ENCODE results near the gene EML2. TPM values are rescaled to one million over a fixed set of nuclear protein-coding genes. Genes with fewer than 3 reads are reported as not detected.
"Not testable (repeated sequence)": the region's sequence is repeated elsewhere in the genome, so short reads cannot be mapped to it uniquely, and the experiment has no call there.

Gene EML2
- total RNA-seq, 1 donor from 2014 or later: 39.1 TPM

- intact Hi-C loops (cut with DNase I): no loop called here
Measured at GRCh38 chr19:45630463-45630862, 8.7 kb downstream of the EML2 start.

DNA sequence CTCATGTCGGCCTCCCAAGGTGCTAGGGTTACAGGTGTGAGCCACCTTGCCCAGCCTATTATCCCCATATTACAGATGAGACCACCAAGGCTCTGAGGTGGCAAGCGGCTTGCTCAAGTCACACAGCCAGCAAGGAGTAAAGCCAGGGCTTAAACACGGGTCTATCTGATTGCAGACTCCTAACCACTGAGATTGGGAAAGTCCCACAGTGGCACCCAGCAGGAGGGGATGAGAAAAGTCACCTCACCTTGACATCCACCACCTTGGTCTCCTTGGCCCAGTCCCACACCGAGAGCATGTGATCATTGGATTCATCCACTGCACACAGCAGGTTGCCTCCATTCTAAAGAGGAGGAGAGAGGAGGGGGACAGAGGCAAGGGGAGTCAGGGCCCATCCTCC is 9.5 kb downstream of the EML2 start:
- intact Hi-C loops (cut with DNase I): no loop called here
- ATAC-seq (no peak), DNase-seq (ENCODE audit: missing footprints) (no peak)

More at GRCh38 chr19:45630463-45630862, 8.7 kb downstream of the EML2 start:
- DNase-seq (ENCODE audit: missing footprints): no peak
- ATAC-seq: no peak

DNA sequence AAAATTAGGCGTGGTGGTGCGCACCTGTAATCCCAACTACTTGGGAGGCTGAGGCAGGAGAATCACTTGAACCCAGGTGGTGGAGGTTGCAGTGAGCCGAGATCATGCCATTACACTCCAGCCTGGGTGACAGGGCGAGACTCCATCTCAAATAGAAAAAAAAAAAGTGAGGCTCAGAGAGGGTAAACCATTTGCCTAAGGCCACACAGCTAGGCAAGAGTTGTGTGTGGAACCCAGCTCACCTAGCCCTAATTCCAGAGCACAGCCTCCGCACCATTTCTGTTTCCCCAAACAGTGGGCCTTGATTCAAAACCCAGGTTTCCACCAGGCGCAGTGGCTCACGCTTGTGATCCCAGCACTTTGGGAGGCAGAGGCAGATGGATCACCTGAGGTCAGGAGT is 11.0 kb downstream of the EML2 start:
- intact Hi-C loops (cut with DNase I); ATAC-seq; DNase-seq (ENCODE audit: missing footprints): not testable (repeated sequence)

DNA sequence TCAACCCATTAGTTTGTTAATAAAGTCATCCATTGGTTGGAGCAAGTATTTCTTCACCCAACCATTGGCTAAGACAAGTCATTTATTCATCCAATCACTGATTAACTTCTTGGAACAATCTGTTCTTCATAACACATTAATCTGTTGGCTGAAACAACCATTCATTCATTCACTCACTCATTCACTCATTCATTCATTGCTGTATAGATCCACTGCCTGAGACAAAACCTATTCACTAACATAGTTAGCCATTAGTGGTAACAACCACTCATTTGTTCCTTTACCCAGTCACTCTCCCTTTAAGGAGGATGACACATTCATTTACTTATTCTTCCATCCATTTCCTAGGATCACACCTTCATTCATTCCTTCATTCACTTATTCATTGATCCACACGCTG is 15.2 kb downstream of the EML2 start:
- intact Hi-C loops (cut with DNase I): no loop called here
- DNase-seq (ENCODE audit: missing footprints): no peak
- ATAC-seq: no peak

DNA sequence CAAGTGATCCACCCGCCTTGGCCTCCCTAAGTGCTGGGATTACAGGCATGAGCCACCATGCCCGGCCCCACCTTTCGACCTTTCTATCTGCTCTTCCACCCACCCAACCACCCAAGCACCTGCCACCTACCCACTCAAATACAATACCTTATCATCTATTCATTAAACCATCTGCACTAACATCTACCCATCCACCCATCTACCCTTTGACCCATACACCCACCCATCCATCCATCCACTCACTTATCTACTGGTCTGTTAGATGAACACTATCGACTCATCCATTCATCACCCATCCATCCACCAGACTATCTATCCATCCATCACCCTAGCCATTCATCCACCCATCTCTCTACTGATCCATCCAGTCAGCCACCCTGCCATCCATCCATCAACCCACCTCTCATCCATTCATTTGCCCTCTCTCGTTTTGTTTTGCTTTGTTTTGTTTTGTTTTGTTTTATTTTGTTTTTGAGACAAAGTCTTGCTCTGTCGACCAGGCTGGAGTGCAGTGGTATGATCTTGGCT is 17.2 kb downstream of the EML2 start:
- intact Hi-C loops (cut with DNase I): no loop called here
- no peak for ATAC-seq
- no peak for DNase-seq (ENCODE audit: missing footprints)

DNA sequence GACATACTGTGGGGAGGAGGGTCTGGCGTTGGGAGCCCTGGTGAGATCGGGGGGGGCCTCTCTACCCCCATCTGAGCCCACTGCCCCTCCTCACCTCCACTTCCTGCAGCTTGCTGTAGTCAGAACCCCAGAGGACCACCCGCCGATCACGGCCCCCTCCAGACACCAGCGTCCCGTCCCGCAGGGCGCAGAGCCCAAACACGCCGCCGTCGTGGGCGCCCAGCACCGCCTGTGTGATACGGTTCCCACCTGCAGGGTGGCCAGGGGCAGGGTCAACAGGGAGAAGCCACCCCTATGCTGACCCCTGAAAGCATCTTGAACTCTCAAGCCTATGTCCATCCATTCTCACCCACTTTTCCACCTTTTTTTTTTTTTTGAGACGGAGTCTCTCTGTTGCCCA is 17.8 kb downstream of the EML2 start:
- intact Hi-C loops (cut with DNase I): no loop called here
- ATAC-seq: no peak
- DNase-seq (ENCODE audit: missing footprints): no peak

- DNase-seq (ENCODE audit: missing footprints) (no peak), ATAC-seq (no peak)
- intact Hi-C loops (cut with DNase I): no loop called here
Measured at GRCh38 chr19:45616704-45617017, 22.5 kb downstream of the EML2 start.

DNA sequence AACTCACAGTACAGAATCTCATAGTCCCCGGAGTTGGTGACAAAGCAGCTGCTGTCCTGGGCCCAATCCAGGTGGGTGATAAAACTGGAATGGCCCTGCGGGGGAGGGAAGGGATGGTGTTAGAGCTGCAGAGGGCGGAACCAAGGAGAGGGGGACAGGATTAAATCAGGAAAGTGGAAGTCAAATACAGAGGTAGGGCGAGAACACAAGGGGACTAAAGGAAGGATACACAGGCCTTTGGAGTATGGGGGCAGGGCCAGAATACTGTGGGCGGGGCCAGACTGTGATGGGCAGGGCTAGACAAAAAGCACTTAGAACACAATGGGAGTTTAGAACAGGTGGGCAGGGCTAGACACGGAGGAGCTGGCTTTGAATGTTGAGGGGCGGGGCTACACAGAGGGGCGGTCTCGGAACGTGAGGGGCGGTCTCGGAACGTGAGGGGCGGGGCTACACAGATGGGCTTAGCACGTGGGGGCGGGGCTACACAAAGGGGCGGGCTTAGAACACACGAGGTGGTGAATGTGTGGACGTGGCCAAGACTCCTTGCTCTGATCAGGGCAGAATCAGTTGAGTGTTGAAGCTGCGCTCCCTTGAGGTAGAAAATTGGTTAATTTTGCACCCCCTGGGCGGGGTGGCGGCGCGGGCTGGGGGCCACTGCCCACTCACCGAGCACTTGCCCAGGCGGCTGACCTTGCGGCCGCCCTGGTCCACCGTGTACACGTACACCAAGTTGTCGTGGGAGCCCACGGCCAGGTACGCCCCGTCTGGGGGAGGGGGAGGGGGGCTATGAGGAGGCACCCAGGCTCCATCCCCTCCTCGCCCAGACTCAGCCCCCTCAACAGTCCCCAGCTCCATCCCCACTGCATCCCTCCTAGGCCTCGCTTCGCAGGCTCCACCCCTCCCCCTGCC is 23.1 kb downstream of the EML2 start:
- intact Hi-C loops (cut with DNase I): no loop called here
- DNase-seq (ENCODE audit: missing footprints): peak; percentile 82
- ATAC-seq: peak; percentile 79

GRCh38 chr19:45615056-45615455 is 24.1 kb downstream of the EML2 start:
- DNase-seq (ENCODE audit: missing footprints); intact Hi-C loops (cut with DNase I); ATAC-seq: not testable (repeated sequence)

DNA sequence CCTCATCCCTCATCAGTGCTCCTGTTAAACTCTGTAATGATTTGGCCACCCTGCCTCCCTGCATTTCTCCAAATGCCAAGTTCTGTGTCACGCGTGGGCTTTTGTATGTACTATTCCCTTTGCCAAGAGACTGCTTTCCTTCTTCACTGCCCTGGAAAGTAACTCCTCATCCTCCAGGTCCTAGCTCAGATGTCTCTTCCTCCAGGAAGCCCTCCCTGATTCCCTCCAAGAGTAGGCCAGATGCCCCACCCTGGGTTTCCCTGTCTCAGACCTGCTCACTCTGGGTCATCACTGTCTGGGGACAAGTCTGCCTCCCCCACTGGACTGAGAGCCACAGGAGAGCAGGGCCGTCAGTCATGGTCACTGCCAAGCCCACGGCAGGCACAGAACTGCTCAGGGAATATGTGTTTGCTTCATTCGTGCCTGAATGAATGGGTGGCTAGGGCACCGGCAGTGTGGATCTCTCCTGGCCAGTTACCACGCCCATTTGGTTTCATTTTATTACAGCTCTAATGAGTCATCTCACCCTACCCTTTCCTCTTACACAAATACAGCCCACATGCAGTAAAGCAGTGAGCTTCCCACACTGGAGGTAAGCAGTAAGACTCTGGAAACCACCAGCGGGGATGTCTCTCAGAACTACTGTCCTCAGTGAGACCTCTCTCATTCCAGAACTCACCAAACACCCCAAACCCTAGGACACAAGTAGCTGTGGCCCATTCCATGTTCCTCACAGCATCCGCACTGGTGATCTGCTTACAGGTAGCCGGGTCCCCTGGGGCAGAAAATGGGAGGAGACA is 25.1 kb downstream of the EML2 start:
- DNase-seq (ENCODE audit: missing footprints) (no peak), ATAC-seq (no peak)
- intact Hi-C loops (cut with DNase I): no loop called here

- ATAC-seq (no peak), DNase-seq (ENCODE audit: missing footprints) (no peak)
- intact Hi-C loops (cut with DNase I): no loop called here
Measured at GRCh38 chr19:45608948-45609347, 30.2 kb downstream of the EML2 start.

DNA sequence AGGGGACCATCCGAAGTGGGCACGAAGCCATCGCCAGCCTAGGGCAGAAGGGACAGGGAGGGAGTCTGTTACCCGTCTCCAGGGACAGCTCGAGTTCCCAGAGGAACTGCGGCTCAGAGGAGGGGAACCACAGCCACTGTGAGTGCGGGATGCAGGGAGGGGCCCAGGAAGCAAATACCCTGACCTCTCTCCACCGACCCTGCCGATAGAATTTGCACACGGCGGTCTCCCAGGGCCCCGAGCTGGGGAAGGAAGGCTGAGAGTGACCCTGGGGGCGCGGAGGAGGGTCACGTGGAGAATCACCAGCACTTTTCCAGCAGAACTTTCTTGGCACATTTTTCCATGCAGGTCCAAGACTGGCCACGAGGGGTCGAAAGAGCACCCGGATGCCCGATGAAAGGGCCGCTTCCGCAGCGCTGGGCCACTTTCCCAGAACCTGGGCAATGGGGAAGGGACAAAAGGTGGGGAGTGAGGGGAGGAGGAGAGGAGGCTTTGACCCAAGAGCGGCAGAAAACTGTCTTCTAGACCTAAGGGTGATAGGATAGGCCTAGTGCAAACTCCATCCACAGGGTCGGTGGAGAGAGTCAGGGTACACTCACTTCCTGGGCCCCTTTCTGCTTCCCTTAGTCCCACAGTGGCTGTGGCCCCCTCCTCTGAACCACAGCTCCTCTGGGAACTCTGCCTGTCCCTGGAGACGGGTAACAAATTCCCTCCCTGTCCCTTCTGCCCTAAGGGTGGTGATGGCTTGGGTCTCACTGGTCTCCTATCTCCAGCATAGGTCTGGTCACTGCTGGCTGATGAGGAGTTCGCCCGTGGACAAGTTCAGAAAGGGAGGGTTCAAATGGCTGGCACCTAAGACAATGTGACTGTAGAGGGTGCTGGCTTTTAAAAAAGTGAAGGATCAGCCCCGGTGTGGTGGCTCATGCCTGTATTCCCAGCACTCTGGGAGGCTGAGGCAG is 31.8 kb downstream of the EML2 start:
- intact Hi-C loops (cut with DNase I): loop anchor here (1.0 kb wide), 1 partner anchor 34 kb away; no protein-coding TSS in a partner anchor
- DNase-seq (ENCODE audit: missing footprints) (peak; percentile 82), ATAC-seq (peak; percentile 78)

GRCh38 chr19:45601524-45602374 is 37.4 kb downstream of the EML2 start, which contains the start of gene GPR4:
Gene GPR4 (minus strand): TSS chr19:45602212. CDS start chr19:45591866, 10,346 bp downstream.
- ATAC-seq (peak; percentile 66), DNase-seq (ENCODE audit: missing footprints) (no peak)
- intact Hi-C loops (cut with DNase I): loop anchor here (5.0 kb wide), 1 partner anchor 94 kb away; the partner anchor contains the start of gene VASP

GRCh38 chr19:45601115-45601514 is 38.1 kb downstream of the EML2 start:
- ATAC-seq: peak; percentile 18
- intact Hi-C loops (cut with DNase I): loop anchor here (5.0 kb wide), 1 partner anchor 94 kb away; the partner anchor contains the start of gene VASP
- no peak for DNase-seq (ENCODE audit: missing footprints)

DNA sequence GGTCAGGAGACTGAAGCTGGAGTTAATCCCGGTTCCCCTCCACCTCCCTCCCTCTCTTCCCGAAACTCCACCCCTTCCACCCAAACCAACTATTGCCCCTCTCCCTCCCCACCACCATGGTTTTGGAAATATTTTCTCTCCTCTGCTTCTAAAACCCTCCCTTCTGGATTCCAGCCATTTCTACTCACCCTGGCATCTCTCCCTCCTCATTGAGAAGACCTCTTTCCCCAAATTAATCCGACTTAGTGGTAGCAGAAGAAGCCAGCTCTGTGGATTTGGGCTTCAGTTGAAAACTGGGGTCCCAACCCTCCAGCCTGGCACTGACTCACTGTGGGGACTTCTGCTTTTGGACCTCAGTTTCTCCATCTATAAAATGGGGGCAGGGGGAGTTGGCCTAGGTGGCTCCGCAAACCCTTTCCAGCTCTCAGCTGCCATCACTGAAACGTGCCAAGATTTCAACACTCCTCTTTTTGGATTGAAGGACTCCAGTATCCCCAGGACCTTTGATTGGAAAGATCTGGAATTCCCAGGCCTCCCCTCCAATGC is 38.8 kb downstream of the EML2 start:
- intact Hi-C loops (cut with DNase I): loop anchor here (5.0 kb wide), 1 partner anchor 93 kb away; the partner anchor contains the start of gene VASP
- DNase-seq (ENCODE audit: missing footprints): no peak
- ATAC-seq: no peak

DNA sequence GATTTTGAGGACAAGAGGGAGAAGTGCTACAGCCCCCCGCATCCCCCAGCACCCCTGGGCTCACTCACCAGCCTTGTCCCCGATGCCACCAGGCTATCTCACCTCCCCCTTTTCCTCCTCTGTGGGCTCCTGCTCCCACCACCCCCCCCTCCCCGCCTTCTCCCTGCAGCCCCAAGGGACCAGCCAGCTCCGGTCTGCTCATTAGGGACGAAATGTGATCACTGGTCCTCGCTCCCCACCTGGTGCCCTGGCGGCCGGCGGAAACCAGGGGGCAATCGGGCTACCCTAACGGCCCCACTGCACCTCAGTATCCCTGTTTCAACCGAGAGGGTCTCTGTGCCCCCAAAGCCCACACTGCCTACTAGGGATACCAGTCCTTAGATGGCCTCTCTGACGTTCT is 39.9 kb downstream of the EML2 start:
- intact Hi-C loops (cut with DNase I): no loop called here
- ATAC-seq (no peak), DNase-seq (ENCODE audit: missing footprints) (no peak)

Measured in Right ventricle myocardium inferior (tissue), 1 donor.